ENCODE results near the gene RAB11FIP4. TPM values are rescaled to one million over a fixed set of nuclear protein-coding genes. Genes with fewer than 3 reads are reported as not detected.

RAB11FIP4 gene
- total and polyA plus RNA-seq, 9 of the 15 experiments (the other 6 are each of a cell fraction or from before 2014, with no cell fraction given) = 0.62 to 16.6 (median 8.9) TPM

DNA sequence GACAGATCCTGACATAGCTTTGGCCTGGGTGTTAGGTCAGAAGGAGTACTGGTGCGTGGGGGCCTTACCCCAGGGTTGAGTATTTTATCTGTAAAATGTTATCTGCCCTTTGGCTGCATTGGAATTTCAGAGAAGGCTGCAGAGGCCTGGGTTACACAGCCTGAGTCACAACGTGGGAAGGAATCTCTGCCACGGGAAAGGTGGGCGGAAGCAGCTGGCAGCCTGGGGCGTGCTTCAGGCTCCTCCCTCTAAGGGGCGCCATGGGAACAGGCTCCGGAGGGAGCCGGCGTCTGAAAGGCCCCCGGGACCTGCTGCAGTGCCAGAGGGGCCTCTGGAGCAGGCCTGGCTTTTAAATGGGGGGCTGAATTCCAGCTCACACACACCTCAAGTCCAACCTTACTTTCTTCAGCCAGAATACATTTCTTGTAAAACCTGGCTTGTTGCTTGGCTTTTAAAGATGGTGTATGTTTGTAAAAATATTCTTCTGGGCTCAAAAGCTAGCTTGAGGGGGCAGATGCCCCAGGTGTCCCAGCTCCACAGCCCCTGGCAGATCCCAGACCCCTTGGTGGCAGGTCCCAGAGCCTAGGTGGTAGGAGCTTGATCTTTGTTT is 142.2 kb downstream of the RAB11FIP4 start (continued):
- TF ChIP-seq ZNF407 (IDR thresholded peaks at IDR 0.05; ENCODE audit: low read depth) = no peak
- TF ChIP-seq TRIM24 (IDR thresholded peaks at IDR 0.05) = no peak
- TF ChIP-seq TEAD4 (IDR thresholded peaks at IDR 0.05; ENCODE audit: low read length) = no peak; the same call in 1 of the 2 replicates
- TF ChIP-seq TEAD4 (CRISPR knock-in tag; IDR thresholded peaks at IDR 0.05; ENCODE audit: borderline replicate concordance) = no peak
- peak; percentile 31 to 67; a peak in 3 of 4 replicates for TF ChIP-seq RAD21 (CRISPR knock-in tag; conservative IDR thresholded peaks at IDR 0.05 in 1 of 2, IDR thresholded peaks at IDR 0.05 in 1 of 2)
- TF ChIP-seq, protein P1, sequence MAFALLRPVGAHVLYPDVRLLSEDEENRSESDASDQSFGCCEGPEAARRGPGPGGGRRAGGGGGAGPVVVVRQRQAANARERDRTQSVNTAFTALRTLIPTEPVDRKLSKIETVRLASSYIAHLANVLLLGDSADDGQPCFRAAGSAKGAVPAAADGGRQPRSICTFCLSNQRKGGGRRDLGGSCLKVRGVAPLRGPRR (CRISPR knock-in tag; IDR thresholded peaks at IDR 0.05) = no peak
- no peak for TF ChIP-seq EP300 (IDR thresholded peaks at IDR 0.05; ENCODE audit: low read length)
- TF ChIP-seq ZNF699 (CRISPR knock-in tag; IDR thresholded peaks at IDR 0.05; ENCODE audit: insufficient replicate concordance) = no peak
- TF ChIP-seq TSHZ1 (CRISPR knock-in tag; IDR thresholded peaks at IDR 0.05) = no peak
- no peak for TF ChIP-seq MCM2 (IDR thresholded peaks at IDR 0.05; ENCODE audit: low read depth)
- peak; percentile 27; the same call in 1 of the 2 replicates for TF ChIP-seq SMC3 (conservative IDR thresholded peaks at IDR 0.05; ENCODE audit: insufficient read depth, low read depth, low read length)
- TF ChIP-seq EP400 (IDR thresholded peaks at IDR 0.05) = no peak
- no peak for TF ChIP-seq ZC3H11A (IDR thresholded peaks at IDR 0.05; ENCODE audit: low read depth, low read length)
- TF ChIP-seq SUPT5H (IDR thresholded peaks at IDR 0.05) = no peak
- no peak for TF ChIP-seq ZNF551 (CRISPR knock-in tag; IDR thresholded peaks at IDR 0.05)
- TF ChIP-seq USF2 (CRISPR knock-in tag; IDR thresholded peaks at IDR 0.05) = no peak

Measured in K562 (cell line).